ENCODE results near the gene TNFSF13. TPM values are rescaled to one million over a fixed set of nuclear protein-coding genes. Genes with fewer than 3 reads are reported as not detected.

Gene TNFSF13
- total RNA-seq, 1 experiment from 2014 or later, result 0.94 TPM

DNA sequence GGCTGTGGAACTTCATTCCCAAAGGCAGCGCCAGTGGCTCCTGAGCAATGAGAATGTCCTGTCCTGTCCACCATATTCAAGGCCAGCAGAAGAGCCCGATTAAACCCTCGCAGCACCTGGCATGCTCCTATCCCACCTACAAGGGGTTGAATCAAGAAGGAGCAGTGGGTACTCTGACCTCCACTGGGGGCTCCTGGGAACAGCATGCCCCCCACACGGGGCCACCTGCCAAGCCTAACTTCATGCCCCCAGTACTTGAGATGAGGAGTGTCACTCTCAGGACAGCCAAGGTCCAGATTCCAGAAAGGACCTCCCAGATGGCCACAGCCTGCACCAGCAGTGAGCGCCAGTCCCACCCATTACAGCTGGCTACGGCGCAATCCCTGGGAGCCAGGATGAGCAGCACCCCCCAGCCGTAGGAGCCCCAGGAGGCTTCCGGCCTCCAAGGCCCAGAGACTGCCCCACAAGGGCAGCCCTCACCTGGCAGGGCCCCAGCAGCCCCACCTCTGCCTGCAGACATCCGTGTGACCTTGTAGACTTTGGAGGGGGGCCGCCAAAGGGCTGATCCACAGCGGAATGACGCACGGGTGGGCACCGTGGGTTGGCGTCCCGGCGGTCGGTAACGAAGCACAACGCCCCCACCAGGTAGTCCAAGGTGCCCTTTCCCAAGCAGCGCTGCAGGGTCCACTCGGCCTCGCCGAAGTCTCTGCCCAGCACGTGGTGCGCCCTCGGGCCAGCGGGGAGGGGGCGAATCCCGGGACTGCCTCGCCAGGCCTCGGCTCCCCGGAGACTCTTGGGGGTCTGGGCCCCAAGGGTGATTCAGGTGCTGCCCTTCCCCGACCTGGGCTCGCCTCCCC lies 24.1 kb downstream of the TNFSF13 start:
- H3K18ac ChIP-seq (ENCODE audit: insufficient read length, low read depth, low read length), result peak overlapping the region; percentile 88
- no peaks in the 10 kb centered on the region for H3K27me3 ChIP-seq (ENCODE audit: insufficient read depth, low read length)
- no peaks in the 10 kb centered on the region; the same call in 1 of the 2 replicates for H3K79me2 ChIP-seq (ENCODE audit: insufficient read depth, low read length)
- no peak overlapping the region for H2BK20ac ChIP-seq (ENCODE audit: low read depth, low read length, poor library complexity, severe bottlenecking)
- no peaks in the 10 kb centered on the region; the same call in none of the 2 replicates for H3K27me3 Mint-ChIP-seq (ENCODE audit: low read depth)
- H2BK120ac ChIP-seq (ENCODE audit: low read depth, low read length, poor library complexity, severe bottlenecking), result no peak overlapping the region
- WGBS (ENCODE audit: extremely low coverage, insufficient read length, low lambda C conversion rate), result no CpG with 5 or more reads among the region's 36 CpGs
- no peak overlapping the region for H3T11ph ChIP-seq (ENCODE audit: low read length)
- H3K23me2 ChIP-seq (ENCODE audit: insufficient read length, low read depth, low read length, poor library complexity, severe bottlenecking), result peaks cover 3% of the 10 kb centered on the region
- H3K4me3 Mint-ChIP-seq, result peak overlapping the region; percentile 98
- H3K4me2 ChIP-seq (ENCODE audit: insufficient read depth, insufficient read length, low read length), result peak overlapping the region; percentile 79
- no peak overlapping the region for H3K23ac ChIP-seq (ENCODE audit: insufficient read length, low read depth, low read length)
- no peaks in the 10 kb centered on the region for H3K79me1 ChIP-seq (ENCODE audit: insufficient read depth, low read depth, low read length, poor library complexity, severe bottlenecking)
- peak overlapping the region; percentile 96 for H3K27ac ChIP-seq (ENCODE audit: insufficient read length, low read depth, low read length)
- no peaks in the 10 kb centered on the region for H3K4me1 ChIP-seq (ENCODE audit: insufficient read depth, low read length)
- peak overlapping the region; percentile 58 for H2BK12ac ChIP-seq (ENCODE audit: insufficient read length, low read depth, low read length)
- H3K27ac Mint-ChIP-seq, result peak overlapping the region; percentile 100; a peak in 5 of 7 replicates
- H3K9ac ChIP-seq (ENCODE audit: extremely low read depth, insufficient read length, low read length), result peak overlapping the region; percentile 89
- peak overlapping the region; percentile 96 for H4K91ac ChIP-seq (ENCODE audit: insufficient read length, low read depth, low read length)
- no peaks in the 10 kb centered on the region for H4K20me1 ChIP-seq (ENCODE audit: control insufficient read depth, insufficient read depth, insufficient read length)
- H3K4ac ChIP-seq (ENCODE audit: low read depth, low read length), result peak overlapping the region; percentile 70
- H2AK5ac ChIP-seq (ENCODE audit: insufficient read length, low read length), result no peak overlapping the region
- TF ChIP-seq, protein P1, sequence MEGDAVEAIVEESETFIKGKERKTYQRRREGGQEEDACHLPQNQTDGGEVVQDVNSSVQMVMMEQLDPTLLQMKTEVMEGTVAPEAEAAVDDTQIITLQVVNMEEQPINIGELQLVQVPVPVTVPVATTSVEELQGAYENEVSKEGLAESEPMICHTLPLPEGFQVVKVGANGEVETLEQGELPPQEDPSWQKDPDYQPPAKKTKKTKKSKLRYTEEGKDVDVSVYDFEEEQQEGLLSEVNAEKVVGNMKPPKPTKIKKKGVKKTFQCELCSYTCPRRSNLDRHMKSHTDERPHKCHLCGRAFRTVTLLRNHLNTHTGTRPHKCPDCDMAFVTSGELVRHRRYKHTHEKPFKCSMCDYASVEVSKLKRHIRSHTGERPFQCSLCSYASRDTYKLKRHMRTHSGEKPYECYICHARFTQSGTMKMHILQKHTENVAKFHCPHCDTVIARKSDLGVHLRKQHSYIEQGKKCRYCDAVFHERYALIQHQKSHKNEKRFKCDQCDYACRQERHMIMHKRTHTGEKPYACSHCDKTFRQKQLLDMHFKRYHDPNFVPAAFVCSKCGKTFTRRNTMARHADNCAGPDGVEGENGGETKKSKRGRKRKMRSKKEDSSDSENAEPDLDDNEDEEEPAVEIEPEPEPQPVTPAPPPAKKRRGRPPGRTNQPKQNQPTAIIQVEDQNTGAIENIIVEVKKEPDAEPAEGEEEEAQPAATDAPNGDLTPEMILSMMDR (conservative IDR thresholded peaks at IDR 0.05), result no peak; the same call in 2 of the 3 replicates
- H3K4me1 Mint-ChIP-seq, result peaks cover 37 to 54% of the 10 kb centered on the region in 2 experiments
- peaks cover 18 to 48% (median 39%) of the 10 kb centered on the region in 3 experiments for H3K36me3 Mint-ChIP-seq (ENCODE audit: insufficient read depth in 1 of 3, low read depth in 3 of 3)
- peak; percentile 46 for DNase-seq
- no peak overlapping the region for H2BK15ac ChIP-seq (ENCODE audit: low read depth, low read length)
- H4K8ac ChIP-seq (replicated peaks; ENCODE audit: insufficient read length, low read depth, low read length), result peak overlapping the region; percentile 98
- H3K9me3 Mint-ChIP-seq, result peaks cover 0 to 3% of the 10 kb centered on the region in 2 experiments; a peak in 1 of 5 replicates
- H3K56ac ChIP-seq (ENCODE audit: insufficient read length, low read depth, low read length), result no peak overlapping the region
- peak overlapping the region; percentile 99 for H4K5ac ChIP-seq (ENCODE audit: insufficient read length, low read depth, low read length)
- no peak overlapping the region for H2BK5ac ChIP-seq (ENCODE audit: insufficient read length, low read length)
- H3K14ac ChIP-seq (ENCODE audit: insufficient read depth, low read length), result peak overlapping the region; percentile 97
- H3K9me3 ChIP-seq (ENCODE audit: control insufficient read depth, low read depth, low read length), result no peaks in the 10 kb centered on the region
- no peak overlapping the region for H2AFZ ChIP-seq (ENCODE audit: low read length)
